GM12875 (cell line): Measurements from ENCODE around the gene TSPAN31.

Experiments used
- H3K4me3 ChIP-seq: one replicate; pipeline ENCODE4 v1.5.1; 2011; ENCODE audit warnings: low read depth, low read length, control low read depth
- TF ChIP-seq, protein P1 (sequence below): IDR thresholded peaks from 2 replicates; pipeline ENCODE4 v1.5.1; 2011; ENCODE audit warnings: low read depth, mild to moderate bottlenecking, control low read depth, inconsistent platforms, low read length, moderate library complexity, borderline replicate concordance; ENCODE audit not compliant: insufficient read depth

Gene TSPAN31

DNA sequence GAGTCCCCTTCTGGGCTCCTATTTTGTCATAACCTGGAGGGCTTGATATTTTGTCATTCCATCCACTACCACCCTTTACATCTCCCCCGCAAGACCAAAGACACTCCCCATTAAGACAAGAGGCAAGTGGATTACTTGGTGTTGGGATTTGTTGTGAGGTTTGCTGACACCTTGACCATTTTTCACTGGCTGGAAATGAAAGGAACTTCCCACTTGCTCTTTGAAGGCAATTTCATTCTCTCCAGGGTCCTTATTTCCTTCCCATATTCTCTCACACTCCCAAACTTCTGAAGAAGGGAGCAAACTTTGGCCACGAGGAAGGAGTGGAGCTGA lies 21.2 kb upstream of the TSPAN31 start:
- TF ChIP-seq, protein P1, sequence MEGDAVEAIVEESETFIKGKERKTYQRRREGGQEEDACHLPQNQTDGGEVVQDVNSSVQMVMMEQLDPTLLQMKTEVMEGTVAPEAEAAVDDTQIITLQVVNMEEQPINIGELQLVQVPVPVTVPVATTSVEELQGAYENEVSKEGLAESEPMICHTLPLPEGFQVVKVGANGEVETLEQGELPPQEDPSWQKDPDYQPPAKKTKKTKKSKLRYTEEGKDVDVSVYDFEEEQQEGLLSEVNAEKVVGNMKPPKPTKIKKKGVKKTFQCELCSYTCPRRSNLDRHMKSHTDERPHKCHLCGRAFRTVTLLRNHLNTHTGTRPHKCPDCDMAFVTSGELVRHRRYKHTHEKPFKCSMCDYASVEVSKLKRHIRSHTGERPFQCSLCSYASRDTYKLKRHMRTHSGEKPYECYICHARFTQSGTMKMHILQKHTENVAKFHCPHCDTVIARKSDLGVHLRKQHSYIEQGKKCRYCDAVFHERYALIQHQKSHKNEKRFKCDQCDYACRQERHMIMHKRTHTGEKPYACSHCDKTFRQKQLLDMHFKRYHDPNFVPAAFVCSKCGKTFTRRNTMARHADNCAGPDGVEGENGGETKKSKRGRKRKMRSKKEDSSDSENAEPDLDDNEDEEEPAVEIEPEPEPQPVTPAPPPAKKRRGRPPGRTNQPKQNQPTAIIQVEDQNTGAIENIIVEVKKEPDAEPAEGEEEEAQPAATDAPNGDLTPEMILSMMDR = no peak
- no peak overlapping the region for H3K4me3 ChIP-seq

DNA sequence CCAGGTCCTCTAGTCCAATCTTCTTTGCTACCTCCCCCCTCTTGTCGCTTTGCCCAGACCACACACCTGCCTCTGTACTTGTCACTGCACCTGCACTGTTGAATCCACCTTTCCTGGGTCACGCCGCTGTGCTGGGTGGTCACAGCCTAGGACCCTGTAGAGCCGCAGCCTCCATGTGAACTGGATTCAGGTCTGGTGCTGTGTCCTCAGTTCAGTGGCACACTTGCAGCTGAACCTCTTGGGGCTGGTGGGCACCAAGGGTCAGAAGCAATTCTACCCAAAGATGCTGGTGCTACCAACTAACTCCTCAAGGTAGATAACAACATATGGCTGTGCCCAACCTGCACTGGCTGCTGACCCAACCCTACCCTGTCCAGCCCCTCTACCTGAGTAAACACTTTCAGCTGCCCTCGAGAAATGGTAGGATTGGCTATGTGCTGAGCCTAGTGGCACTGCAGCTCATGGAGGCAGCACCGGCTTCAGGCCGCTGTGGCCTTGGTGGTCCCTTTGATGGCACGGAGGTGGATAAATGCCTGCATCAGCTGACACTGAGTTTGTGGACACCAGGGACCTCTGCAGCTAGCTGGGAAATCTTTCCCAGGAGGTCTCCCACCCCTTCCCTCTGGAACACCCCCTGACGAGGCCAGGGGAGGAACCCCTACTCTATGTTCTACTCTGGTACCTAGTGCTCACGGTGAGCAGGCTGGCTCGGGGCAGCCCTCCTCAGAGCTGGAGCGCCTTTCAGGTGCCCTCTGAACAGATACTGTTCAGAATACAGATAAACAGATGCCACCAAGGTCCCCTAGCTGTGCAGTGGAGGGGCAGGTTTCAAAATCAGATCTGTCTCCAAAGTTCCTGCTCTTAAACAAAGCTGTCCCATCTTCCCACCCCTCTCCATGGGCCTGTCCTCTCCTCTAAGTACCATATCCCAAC lies 20.6 kb upstream of the TSPAN31 start:
- H3K4me3 ChIP-seq = no peak overlapping the region
- TF ChIP-seq, protein P1 = no peak

DNA sequence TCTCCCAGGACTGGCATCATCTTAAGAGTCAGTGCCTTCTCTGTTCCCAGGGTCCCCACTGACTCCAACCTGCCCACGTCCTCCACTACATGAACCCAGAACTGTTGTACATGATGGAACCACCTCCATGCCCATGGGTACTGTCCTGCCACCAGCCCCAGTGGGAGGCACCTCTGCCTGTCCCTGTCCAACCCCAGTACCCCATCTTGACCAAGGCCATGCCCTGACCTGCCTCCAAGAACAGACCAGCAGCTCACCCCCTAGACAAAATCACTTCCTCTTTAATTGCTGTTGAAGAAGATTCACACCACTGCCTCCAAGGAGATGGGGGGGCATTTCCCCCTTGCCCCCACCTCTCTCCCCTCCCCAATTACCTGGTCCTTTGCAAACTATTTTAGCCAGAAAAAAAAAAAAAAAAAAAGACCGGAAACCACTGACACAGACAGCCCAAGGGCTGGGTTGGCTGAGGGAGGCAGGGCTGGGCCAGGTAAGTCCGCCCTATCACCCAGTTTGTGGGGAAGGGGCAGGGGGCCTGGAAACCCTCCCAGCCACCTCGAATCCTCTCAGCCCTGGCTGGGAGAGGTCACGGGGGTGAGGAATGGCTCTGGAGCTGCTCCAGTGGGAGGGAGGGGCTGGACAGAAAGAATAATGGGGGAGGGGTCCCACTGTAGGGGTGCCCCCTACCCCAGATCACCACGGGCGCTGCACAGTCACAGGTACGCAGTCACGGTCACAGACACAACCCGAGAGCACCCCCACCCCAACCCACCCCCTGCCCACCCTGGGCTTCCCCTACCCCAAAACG lies 19.7 kb upstream of the TSPAN31 start:
- TF ChIP-seq, protein P1 = no peak
- no peak overlapping the region for H3K4me3 ChIP-seq

DNA sequence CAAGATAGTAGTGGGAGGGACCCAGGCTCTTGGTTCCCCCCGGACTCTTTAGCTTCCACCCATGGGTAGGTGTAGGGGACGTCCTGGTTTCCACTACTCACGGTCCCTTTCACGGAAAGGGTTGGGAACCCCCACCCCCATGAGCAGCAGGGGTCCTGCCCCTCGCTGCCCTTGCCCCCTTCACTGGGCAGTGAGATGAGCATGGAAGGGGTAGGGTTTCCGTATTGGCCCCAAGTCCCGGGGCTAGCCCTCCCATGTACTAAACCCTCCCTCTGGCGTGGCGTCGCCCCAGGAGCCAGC lies 19.0 kb upstream of the TSPAN31 start:
- TF ChIP-seq, protein P1 = no peak
- H3K4me3 ChIP-seq = no peak overlapping the region

DNA sequence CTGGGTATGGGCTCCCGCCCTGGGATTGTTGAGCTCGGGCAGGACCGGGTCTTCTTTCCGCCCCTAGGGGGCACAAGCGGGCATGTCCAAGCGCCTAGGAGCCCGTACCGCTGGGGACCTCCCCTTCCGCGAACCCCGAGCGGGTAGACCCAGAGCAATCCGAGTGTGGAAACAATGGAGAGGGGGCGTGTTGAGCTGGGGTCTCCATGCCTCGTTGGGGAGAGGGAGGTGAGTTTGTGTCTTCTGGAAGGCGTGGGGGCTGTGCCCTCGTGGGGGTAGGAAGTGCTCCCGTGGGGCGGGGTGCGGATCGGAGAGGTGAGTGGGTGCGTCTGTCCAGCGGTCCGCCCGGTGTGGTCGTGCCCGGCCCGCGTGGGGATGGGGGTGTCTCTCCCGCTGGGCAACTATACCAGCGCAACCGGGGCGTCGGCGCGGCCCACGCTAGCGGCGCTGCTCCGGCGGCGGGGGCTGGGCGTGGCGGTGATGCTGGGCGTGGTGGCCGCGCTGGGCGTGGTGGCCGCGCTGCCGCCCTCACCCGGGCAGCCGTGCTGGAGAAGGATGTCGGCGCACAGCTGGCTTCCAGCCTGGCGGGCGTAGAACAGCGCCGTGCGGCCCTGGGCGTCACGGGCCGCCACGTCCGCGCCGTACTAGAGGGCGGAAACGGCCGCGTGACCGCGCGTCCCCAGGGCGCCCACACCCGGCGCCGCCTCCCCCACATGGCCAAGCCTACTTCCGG lies 18.5 kb upstream of the TSPAN31 start:
- no peak overlapping the region for H3K4me3 ChIP-seq

DNA sequence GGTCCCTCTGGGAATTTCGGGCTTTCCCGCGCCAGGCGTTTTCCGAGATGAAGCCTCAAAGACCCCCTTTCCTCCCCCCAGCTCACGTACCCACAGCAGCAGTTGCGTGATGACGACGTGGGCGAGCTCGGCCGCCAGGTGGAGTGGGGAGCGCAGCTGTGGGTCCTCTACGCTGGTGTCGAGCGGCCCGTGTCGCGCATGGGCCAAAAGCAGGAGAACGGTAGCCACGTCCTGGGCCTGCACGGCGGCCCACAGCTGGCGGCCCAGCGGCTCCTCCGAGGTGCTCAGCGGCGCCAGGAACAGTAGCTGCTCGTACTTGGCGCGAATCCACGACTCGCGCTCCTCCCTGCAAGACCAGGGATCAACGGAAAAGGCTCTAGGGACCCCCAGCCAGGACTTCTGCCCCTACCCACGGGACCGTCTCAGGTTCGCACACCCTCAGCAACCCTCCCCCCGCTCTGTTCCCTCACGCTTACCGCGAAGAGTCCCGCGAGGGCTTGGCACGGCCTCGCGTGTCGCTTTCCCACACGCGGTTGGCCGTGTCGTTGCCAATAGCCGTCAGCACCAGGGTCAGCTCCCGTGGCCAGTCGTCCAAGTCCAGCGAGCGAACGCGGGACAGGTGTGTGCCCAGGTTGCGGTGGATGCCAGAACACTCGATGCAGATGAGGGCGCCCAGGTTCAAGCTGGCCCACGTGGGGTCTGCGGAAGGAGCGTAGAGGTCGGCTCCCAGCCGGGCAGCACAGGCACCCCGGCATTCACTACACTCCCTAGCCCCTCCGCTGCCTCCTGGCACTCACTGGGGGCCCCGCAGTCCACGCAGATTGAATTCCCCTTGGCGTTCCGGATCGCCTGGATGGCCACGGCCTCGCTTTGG lies 17.7 kb upstream of the TSPAN31 start:
- no peak overlapping the region for H3K4me3 ChIP-seq
- TF ChIP-seq, protein P1 = no peak

More for the DNA sequence above, 18.5 kb upstream of the TSPAN31 start:
- TF ChIP-seq, protein P1 = peak; percentile 20; the same call in 1 of the 2 replicates
